NT2/D1 (cell line): ENCODE measurements around the gene ARHGAP8.

Source experiments
- YY1 ChIP-seq: IDR thresholded peaks from 2 replicates; pipeline ENCODE4 v1.6.1; 2011; ENCODE audit not compliant: insufficient read length, insufficient read depth
- ZNF274 ChIP-seq: IDR thresholded peaks from 2 replicates; pipeline ENCODE4 v1.6.1; 2011; ENCODE audit warnings: mild to moderate bottlenecking, low read depth, low read length

GRCh38 chr22:44739024-44739423, 13.4 kb upstream of the ARHGAP8 start:
- TF ChIP-seq ZNF274 (no peak), YY1 (no peak)
